ENCODE measurements around the gene PIK3CG. TPM values are rescaled to one million over a fixed set of nuclear protein-coding genes. Genes with fewer than 3 reads are reported as not detected.

The PIK3CG gene
- total RNA-seq, 1 experiment from 2014 or later = 0.05 TPM

- no TSS peak for BruUV-seq (replicated peaks)
- Histone ChIP-seq H3K4me2 (ENCODE audit: low read length) (no peak overlapping the region), H3K9me2 (ENCODE audit: insufficient read depth) (no peaks in the 10 kb centered on the region), H3K79me2 (ENCODE audit: insufficient read depth, low read length) (no peaks in the 10 kb centered on the region), H4K20me1 (ENCODE audit: insufficient read depth) (no peaks in the 10 kb centered on the region), H3K9ac (ENCODE audit: low read length) (no peak overlapping the region), H3K27ac (ENCODE audit: low read depth, low read length) (no peak overlapping the region), H3K4me1 (ENCODE audit: control insufficient read depth in 1 of 2, insufficient read depth in 2 of 2, low read length in 2 of 2) (no peaks in the 10 kb centered on the region), H2AFZ (ENCODE audit: low read depth, low read length, poor library complexity, severe bottlenecking) (no peak overlapping the region), H3K4me3 (replicated peaks in 1 of 2; ENCODE audit: low read depth in 1 of 2, low read length in 2 of 2) (no peak overlapping the region), H3K36me3 (ENCODE audit: control insufficient read depth in 1 of 2, insufficient read depth in 2 of 2, low read length in 2 of 2) (no peaks in the 10 kb centered on the region), H3K27me3 (ENCODE audit: insufficient read depth, low read length) (no peaks in the 10 kb centered on the region), H3K9me3 (ENCODE audit: control insufficient read depth in 1 of 2, insufficient read depth in 1 of 2, low read depth in 1 of 2, low read length in 2 of 2) (no peaks in the 10 kb centered on the region)
- no peak for TF ChIP-seq SP1 (IDR thresholded peaks at IDR 0.05; ENCODE audit: low read depth)
- TF ChIP-seq, protein P1, sequence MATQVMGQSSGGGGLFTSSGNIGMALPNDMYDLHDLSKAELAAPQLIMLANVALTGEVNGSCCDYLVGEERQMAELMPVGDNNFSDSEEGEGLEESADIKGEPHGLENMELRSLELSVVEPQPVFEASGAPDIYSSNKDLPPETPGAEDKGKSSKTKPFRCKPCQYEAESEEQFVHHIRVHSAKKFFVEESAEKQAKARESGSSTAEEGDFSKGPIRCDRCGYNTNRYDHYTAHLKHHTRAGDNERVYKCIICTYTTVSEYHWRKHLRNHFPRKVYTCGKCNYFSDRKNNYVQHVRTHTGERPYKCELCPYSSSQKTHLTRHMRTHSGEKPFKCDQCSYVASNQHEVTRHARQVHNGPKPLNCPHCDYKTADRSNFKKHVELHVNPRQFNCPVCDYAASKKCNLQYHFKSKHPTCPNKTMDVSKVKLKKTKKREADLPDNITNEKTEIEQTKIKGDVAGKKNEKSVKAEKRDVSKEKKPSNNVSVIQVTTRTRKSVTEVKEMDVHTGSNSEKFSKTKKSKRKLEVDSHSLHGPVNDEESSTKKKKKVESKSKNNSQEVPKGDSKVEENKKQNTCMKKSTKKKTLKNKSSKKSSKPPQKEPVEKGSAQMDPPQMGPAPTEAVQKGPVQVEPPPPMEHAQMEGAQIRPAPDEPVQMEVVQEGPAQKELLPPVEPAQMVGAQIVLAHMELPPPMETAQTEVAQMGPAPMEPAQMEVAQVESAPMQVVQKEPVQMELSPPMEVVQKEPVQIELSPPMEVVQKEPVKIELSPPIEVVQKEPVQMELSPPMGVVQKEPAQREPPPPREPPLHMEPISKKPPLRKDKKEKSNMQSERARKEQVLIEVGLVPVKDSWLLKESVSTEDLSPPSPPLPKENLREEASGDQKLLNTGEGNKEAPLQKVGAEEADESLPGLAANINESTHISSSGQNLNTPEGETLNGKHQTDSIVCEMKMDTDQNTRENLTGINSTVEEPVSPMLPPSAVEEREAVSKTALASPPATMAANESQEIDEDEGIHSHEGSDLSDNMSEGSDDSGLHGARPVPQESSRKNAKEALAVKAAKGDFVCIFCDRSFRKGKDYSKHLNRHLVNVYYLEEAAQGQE (IDR thresholded peaks at IDR 0.05; ENCODE audit: low read depth) = no peak
- TF ChIP-seq ATF3 (IDR thresholded peaks at IDR 0.05) = no peak
- TF ChIP-seq RAD21 (IDR thresholded peaks at IDR 0.05; ENCODE audit: low read depth) = no peak
- no peak for TF ChIP-seq YY1 (IDR thresholded peaks at IDR 0.05; ENCODE audit: extremely low read depth, insufficient replicate concordance, low read depth, low read length)
- no peak for TF ChIP-seq SRF (IDR thresholded peaks at IDR 0.05; ENCODE audit: low read depth)
- no peak for TF ChIP-seq SIN3A (IDR thresholded peaks at IDR 0.05; ENCODE audit: low read depth)
- no peak for TF ChIP-seq EGR1 (IDR thresholded peaks at IDR 0.05; ENCODE audit: low read depth)
- TF ChIP-seq, protein P2, sequence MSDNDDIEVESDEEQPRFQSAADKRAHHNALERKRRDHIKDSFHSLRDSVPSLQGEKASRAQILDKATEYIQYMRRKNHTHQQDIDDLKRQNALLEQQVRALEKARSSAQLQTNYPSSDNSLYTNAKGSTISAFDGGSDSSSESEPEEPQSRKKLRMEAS (IDR thresholded peaks at IDR 0.05) = no peak
- TF ChIP-seq, protein P3, sequence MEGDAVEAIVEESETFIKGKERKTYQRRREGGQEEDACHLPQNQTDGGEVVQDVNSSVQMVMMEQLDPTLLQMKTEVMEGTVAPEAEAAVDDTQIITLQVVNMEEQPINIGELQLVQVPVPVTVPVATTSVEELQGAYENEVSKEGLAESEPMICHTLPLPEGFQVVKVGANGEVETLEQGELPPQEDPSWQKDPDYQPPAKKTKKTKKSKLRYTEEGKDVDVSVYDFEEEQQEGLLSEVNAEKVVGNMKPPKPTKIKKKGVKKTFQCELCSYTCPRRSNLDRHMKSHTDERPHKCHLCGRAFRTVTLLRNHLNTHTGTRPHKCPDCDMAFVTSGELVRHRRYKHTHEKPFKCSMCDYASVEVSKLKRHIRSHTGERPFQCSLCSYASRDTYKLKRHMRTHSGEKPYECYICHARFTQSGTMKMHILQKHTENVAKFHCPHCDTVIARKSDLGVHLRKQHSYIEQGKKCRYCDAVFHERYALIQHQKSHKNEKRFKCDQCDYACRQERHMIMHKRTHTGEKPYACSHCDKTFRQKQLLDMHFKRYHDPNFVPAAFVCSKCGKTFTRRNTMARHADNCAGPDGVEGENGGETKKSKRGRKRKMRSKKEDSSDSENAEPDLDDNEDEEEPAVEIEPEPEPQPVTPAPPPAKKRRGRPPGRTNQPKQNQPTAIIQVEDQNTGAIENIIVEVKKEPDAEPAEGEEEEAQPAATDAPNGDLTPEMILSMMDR (IDR thresholded peaks at IDR 0.05 in 2 of 3, conservative IDR thresholded peaks at IDR 0.05 in 1 of 3; ENCODE audit: borderline replicate concordance in 1 of 3, insufficient read depth in 1 of 3, low read depth in 2 of 3, low read length in 2 of 3) = no peak
- TF ChIP-seq CEBPB (IDR thresholded peaks at IDR 0.05; ENCODE audit: low read depth) = no peak
- no peak for TF ChIP-seq EZH2 (IDR thresholded peaks at IDR 0.05)
- TF ChIP-seq ELF1 (IDR thresholded peaks at IDR 0.05; ENCODE audit: borderline replicate concordance, low read depth) = no peak
- ChIA-PET POLR2A (no interaction called here), RAD21 (ENCODE audit: low non-redundant PET in 1 of 2, low total read pairs in 2 of 2, uncharacterized antibody in 2 of 2, unreplicated experiment in 2 of 2) (no interaction called here), CTCF (no interaction called here)
- intact Hi-C loops (cut with micrococcal nuclease) = no loop called here
- DNase-seq (ENCODE audit: low read depth, low spot score) (no peak), ATAC-seq (no peak)
Observed at GRCh38 chr7:106872763-106873162, 7.7 kb downstream of the PIK3CG start.

Measured in HCT116 (cell line).